NK-92 (cell line): ENCODE results near the gene PRKD3.

Experiments used
- DNase-seq: peaks from one replicate; lab custom pipeline; 2025; ENCODE audit not compliant: unreplicated experiment; lab: John Stamatoyannopoulos, UW

Gene PRKD3

DNA sequence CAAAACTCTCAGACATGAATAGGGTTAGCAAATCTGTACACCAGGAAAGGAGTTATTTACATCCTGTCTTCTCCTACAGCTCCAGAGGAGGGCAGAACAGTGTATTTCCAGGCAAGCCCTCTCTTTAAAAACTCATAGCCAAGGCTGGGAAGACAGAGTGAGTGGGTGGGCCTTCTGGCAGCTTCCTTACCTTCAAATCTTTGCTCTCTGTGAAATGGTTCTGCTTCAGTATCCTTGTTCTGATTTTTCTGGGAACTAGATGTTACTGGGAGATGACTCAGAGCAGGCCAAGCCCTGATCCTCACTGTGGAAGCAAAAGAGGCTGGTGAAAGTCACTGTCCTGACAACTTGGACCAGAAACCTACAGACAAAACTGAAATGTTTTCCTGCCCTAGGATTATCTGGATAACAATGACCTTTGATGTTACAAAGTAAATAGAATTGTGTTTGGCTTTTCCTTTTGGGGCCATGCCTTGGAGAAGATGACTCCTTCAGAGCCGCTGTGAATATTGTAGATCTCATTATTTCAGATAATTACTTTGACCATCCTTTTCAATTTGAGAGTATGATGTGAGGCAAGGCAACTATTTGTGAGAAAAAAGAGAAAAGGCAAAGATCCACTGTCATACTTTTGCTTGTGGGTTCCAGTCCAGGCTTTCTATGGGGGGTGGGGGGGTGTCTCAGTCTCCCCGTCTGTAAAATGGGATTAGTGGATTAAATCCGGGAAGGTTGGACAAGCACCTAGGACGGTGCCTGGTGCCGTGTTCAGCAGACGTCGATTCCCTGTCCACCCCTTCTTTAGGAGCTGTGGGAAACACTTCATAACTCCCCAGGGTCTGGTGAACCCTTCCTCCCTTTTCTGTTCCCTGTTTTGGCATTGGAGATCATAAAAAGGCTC, 19.2 kb upstream of the PRKD3 start:
- no peak for DNase-seq

GRCh38 chr2:37342591-37343220, 18.1 kb upstream of the PRKD3 start:
- DNase-seq, result no peak

- DNase-seq, result no peak
Measured at GRCh38 chr2:37340637-37341036, 16.0 kb upstream of the PRKD3 start.

DNA sequence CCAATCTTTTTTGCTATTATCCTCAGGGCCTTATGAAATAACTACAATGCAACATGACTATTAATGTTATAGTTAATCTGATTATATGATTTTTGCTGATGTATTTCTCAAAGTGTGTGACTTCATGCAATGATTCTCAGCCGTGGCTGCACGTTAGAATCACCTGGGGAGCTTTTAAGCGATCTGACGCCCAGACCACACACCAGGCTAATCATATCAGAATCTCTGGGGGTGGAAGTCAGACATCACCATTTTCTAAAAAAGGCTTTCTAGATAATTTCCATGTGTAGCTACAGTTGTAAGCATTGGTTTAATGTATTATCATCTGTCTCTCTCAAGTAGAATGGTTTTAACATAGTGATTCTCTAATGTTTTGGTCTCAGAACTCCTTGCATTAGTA, 14.3 kb upstream of the PRKD3 start:
- DNase-seq, result no peak

- no peak for DNase-seq
Measured at GRCh38 chr2:37337620-37338280, 13.1 kb upstream of the PRKD3 start.

DNA sequence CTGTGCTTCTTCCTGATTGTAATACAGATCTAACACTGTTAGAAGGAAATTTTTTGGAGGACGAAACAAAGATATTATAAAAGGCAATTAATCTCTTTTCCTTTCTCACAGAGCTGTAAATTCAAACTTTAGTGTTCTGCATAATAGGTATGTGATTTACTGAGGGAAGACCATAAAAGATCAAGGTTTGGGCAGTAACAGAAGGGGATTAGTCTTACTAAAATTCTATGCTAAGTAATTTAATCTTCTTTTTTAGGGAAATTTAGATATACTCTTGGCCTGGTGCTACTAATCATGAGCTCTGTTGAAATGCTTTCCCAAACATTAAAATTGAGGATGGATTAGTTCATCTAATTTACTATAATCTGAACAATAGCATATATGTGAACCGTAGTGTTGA, 11.0 kb upstream of the PRKD3 start:
- no peak for DNase-seq

DNA sequence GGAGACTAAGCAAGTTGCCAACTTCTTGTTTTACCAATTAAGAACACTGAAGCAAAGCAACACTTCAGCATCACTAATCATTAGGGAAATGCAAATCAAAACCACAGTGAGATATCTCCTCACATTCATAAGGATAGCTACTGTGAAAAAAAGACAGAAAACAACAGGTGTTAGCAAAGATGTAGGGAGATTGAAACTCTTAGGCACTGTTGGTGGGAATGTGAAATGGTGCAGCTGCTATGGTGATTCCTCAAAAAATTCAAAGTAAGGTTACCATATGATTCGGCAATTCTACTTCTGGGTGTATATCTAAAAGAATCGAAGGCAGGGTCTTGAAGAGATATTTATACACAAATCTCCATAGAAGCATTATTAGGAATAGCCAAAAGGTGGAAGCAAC, 8.6 kb upstream of the PRKD3 start:
- no peak for DNase-seq

GRCh38 chr2:37332560-37332959, 7.9 kb upstream of the PRKD3 start:
- DNase-seq, result no peak

DNA sequence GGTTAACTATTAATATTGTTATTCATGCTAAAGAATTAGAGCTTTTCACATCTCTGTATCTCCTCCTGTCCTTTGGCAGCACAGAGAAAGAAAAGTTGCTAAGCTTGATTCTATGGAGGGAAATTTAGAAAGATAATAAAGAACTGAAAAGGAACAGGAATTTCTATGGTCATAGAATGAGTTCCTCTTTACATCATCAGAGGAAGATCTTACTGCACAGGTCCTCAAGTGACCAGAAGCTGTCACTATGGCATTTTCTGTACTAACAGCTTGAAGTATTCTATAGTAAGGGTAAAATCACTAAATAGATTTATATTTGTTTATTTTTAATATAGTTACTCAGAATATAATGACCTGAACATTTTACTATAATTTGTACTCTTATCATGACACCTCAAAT, 6.0 kb upstream of the PRKD3 start:
- DNase-seq, result no peak

DNA sequence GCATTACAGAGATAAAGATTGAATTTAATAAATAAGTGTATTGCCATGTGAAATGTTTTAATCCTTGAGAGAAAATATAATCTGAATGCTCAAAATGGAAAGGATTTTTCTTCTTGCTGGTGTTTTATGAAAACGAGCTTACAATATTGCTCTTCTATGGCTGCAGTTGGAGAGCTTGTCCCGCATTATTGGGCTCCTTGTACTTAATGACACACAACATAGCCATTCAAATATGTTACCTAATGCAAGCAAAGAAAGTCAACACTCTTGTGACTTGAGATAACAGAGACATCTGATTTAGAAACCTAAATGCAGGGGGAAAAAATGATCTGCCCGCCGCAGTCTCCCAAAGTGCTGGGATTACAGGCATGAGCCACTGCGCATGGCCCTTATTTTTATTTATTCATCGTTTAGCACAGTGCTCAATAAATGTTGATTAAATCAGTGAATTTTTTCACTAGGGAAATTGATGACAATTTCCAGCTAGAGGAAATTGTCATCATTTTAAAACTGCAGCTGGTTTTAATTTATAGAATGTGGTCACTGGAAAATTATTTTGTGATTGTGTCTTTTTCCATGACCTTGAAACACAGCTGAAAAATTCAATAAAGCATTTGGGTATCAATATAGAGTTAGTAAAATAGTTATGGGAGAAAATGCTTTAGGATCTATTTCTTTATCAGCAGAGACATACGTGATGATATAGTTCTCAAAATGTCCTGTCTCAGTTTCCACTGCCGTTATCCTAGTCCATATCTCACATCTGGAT, 2.4 kb upstream of the PRKD3 start:
- no peak for DNase-seq

DNA sequence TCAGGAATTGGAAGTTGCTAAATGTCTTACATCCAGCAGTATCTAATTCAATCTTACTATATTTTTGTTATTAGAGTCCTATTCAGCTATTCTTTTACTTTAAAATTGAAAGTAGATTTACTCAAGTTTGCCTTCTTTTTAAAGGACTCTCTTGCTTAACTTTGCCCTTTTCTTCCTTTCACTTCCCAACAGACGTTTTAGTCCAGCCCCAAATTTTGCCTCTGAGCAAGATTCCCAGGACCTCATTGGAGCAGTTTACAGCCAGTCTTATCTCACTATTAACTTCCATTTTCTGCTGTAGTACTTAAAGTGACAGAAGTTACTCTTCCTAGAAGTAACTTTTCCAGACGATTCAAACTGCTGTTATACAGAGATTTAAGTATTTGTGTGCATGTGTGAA, 1.7 kb upstream of the PRKD3 start:
- DNase-seq, result no peak

GRCh38 chr2:37325625-37326071, 1.0 kb upstream of the PRKD3 start:
- no peak for DNase-seq

DNA sequence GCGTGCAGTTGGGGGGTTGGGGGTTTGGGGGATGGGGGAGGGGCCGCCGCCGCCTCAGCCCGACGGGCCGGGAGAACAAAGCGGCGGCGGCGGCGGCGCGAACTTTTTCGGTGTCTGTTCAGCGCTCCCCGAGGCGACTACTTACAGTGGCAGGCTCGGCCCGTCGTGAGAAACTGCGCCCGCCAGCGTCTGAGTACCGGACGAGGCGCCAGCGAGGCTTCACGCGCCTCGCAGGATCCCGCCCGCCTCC, 172 bp downstream of the PRKD3 start:
- no peak for DNase-seq

DNA sequence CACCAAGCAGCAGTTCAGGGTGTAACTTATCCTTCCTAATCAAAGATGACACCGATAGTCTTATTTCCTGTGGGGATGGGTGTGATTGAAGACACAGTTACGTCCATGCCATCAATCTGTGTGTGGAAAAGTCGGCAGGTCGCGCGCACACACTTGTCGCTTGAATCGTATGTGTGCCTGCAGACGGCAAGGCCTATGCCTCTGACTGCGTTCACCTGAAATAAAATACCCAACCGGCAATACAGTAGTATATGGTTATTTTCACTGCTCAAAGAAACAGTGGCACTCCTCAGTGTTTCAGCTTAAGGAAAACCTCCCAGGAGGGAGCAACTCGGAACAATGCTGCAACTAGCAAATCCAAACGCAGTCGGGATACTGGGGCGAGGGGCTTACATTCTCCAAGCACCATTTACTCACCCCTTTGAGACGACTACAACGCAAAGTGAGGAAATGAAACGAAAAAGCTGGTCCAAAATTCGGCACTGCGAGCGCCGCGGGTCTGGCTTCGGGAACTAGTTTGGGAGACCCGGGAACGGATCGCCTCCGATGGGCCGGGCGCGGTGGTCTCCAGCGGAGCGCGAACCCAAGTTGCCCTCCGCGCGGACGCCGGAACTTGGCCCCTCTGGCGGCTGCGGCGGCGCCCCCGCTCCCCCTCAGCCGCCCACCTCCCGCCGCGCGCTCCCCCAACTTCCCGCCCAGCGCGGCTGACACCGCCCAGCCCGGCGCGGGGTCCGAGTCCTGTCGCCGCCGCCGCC, 675 bp downstream of the PRKD3 start:
- no peak for DNase-seq

DNA sequence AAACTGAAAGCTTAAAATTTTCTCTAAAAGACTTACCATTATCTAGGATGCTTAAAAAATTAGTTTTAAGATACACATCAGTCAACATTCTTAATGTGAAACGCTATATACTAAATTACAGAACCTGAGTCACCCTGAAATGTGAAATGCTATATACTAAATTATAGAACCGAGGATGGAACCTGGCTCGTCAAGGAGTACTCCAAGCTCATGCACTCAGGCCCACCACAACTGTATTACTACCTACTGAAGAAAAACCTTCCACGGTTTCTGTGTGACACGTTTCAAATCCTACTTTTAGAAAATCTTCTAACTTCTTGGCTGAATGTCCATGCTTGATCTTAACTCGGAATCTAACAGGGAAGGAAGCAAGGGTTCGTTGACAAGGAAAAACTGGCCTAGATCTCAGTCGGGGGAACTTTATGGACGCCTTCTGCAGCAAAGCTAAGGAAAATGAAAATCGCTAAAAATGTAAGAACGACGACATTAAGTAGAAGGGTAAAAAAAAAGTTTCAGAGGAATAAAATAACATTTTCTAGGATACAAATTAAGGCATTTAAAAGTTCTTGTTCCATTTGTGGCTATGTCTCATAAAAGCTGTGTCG, 1.4 kb downstream of the PRKD3 start:
- DNase-seq, result no peak

GRCh38 chr2:37322368-37322767, 2.3 kb downstream of the PRKD3 start:
- DNase-seq, result no peak

DNA sequence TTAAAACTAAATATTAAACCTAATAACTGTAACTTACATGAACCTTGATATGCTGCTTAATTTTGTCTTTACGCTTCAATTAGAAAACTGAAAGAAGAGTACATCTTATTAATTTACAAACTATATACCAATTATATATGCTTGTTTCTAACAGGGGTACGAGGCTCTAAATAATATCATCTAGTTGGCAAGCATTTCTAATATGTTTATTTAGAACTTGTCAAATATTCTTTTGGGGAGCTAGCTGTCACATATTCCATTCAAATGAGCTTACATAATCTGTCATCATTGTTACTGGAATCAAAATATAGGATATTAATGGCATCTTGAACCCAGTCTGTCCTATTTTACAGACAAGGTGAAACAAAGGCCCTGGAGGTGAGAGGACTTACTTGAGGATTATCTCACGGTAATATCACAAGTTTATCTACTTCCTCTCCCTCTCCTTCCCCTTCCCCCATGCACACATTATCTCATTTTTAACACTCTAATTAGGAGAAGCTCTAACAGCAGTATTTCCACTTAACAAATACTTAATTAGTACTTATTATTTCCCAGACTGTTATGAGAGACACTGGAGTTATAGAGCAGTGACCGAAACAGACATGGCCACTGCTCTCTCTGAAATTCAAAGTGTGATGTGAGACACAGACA, 3.5 kb downstream of the PRKD3 start:
- DNase-seq, result no peak

DNA sequence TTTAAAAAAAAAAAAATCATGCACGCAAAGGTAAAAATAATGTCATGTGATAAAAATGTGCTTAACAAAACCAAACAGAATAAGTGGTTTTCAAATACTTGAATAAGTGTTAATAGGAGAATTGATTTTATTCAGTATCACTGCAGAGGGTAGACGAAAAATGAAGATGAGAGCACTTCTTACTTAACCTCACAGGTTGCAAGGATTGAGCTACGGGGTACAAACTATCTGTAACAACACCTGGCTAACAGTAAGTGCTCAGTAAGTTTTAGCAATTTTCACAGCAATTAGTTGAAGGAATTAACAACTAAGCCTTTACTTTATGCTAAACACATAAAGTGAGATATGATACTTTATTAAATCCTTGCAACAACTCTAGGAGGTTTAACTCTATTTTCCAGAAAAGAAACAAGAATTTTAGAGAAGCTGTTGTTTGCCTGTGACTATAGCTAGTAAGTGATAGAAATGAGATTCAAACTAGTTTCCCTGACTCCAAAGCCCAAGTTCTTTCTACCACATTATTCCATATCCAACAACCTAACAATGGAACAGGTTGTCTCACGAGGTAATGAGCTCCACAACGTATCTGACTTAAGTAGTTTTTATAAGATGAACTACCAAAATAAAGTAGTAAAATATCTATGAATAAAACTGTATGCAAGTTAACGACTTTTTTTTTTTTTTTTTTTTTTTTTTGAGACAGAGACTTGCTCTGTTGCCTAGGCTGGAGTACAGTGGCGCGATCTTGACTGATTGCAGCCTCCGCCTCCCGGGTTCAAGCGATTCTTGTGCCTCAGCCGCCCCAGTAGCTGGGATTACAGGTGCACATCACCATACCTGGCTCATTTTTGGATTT, 4.7 kb downstream of the PRKD3 start:
- DNase-seq, result no peak

DNA sequence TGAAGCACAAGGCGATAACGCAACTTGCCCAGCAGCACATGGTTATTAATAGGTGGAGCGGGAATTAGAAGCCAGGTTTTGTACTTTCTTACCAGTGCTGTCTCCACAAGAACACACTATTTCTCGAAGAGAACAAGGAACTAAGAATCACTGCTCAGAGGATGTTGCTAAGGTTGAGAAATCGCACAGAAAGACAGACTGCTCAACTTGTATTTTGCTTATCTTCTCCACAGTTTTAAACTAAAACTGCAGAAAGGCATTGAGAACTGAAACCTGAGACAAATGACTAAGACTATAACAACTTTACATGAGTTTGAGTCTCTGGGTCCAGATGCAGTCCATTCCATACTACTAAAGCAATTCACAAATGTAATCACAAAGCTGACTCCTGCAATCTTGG, 6.2 kb downstream of the PRKD3 start:
- DNase-seq, result no peak
